GM21390 (cell line): ENCODE results near the gene CCDC192.
"Not testable (repeated sequence)": the region's sequence is repeated elsewhere in the genome, so short reads cannot be mapped to it uniquely, and the experiment has no call there.

Experiments
- ATAC-seq: cut with Tn5 transposase; IDR thresholded peaks from one replicate; pipeline ENCODE4 v1.9.1; 2021; ENCODE audit not compliant: unreplicated experiment

The CCDC192 gene

DNA sequence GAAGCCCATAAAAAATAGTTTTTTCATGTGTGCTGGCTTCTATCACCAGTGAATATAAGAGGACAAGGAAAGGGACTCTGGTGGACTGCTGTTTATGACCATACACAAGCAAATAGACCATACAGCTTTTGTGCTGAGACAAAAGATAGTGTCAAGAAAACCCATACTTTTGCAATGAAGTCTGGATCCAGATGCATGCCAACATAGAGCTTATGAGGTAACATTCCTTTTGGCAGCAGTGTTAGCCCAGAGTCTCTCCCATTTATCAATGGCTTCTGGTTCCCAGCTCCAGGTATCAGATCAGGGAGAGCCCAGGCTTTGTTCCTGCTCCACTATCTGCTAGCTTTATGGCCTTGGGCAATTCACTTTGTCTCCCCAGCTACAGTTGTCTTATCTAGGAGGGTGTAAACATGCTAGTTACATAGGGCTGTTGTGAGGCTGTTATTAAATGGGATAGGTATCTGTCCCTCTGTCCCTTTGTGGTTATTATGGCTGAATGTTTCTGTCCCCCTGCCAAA lies 55.6 kb downstream of the CCDC192 start:
- no peak for ATAC-seq

DNA sequence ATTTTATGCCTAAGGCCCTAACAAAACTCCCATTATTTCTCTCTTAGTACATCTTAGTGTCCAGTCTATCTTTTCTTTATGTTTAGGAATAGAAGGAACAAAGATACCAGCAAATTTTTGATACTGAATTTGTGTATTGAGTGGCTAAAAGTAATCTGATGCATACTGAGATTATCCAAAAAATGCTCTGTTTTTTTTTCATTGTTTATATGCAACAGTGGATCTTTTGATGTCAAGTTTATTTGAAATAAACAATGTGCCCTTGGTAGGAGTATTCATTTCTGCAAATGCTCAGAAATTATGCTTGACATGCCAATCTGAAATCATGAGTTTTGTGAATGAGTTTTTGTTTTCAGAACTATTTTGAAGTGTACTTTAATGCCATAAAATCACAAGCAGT lies 58.7 kb downstream of the CCDC192 start:
- ATAC-seq, result no peak

DNA sequence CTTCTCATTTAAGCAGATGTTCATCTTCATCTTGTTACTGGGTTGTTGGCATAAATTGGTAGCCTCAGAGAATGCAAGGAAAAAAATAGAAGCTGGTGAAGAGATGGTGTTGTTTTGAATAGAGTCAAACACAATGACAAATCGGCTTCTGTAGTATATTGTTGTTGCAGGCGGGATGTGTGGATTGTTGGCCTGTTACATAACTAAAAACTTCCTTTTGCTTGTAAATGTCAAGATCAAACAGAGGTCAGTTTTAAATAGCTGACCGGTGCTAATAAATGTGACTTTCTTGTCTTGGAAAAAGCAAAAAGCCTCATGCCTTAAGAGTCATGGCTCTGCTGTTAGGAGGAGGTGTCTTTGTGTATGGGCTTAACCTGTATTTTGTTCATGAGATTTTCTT lies 59.2 kb downstream of the CCDC192 start:
- ATAC-seq, result no peak

DNA sequence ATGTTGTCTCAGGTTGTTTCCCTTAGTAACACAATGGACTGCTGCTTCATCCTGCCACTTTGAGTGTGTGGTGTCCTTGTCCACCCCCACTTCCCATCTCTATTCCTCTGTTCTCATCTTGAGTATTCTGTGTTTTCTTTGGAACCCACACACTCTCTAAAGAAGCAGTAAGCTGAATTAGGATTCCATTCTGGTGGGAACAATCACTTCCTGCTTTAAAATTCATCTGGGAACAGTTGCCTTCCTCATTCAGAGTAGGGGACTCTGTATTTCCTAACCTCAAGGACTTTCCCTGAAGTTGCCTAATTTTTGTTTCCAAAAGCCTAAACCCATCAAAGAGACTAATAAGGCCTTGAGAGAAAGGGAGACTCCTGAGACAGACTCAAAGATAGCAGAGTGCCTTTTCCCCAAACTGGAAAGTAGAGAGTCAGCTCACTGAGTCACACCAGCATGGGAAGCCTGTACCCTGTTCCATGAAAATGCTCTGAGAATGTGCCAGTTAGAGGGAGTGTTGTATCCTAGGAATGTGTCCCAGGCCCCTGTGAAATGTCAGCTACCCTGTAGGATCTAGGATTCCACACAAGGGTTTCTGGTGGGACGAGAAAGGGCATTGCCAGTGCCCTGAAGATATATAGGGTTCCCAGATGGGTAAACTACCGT lies 63.6 kb downstream of the CCDC192 start:
- no peak for ATAC-seq

DNA sequence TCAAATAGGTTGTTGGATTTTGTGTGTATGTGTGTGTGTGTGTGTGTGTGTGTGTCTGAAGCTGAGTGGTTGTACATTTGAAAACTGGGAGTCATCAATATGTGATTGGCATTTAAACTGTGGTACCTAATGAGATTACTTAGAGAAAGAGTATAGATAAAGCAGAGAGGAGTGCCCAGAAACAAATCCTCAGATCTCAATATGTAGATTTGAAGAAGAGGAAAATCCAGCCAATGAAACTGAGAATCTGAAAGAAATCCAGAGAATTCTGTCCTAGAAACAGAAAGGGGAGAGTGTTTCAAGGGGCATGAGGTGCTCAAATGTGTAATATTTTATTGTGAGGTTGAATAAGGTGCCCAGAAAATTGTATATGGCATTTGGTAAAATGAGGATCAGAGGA lies 66.2 kb downstream of the CCDC192 start:
- no peak for ATAC-seq

- no peak for ATAC-seq
These were observed 67.1 kb downstream of the CCDC192 start for GRCh38 chr5:127770272-127770671.

GRCh38 chr5:127772531-127772930 lies 69.3 kb downstream of the CCDC192 start:
- no peak for ATAC-seq

GRCh38 chr5:127774221-127774620 lies 71.0 kb downstream of the CCDC192 start:
- ATAC-seq, result no peak

DNA sequence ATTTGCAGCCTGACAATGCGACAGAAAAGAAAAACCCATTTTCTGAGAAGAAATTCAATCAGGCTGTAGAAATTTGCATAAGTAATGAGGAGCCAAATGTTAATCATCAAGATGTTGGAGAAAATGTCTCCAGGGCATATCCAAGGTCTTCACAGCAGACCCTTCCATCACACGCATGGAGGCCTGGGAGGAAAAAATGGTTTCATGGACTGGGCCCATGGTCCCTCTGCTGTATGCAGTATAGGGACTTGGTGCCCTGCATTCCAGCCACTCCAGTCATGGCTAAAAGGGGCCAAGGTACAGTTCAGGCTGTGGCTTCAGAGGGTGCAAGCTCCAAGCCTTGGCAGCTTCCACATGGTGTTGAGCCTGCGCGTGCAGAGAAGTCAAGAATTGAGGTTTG lies 73.3 kb downstream of the CCDC192 start:
- ATAC-seq, result no peak

DNA sequence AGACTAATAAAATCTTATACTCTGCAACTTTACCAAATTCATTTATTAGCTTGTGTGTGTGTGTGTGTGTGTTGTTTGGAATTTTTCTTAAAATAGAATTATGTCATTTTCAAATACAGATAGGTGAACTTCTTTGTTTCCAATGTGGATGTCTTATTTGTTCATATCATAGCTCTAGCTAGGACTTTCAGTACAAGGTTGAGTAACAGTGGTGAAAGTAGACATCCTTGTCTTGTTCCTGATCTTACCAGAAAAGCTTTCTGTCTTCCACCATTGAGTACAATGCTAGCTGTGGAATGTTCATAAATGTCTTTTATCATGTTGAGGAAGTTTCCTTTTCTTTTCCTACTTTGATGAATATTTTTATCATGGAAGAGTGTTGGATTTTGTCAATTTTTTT lies 74.8 kb downstream of the CCDC192 start:
- no peak for ATAC-seq

GRCh38 chr5:127782450-127782849 lies 79.3 kb downstream of the CCDC192 start:
- not testable (repeated sequence) for ATAC-seq

- ATAC-seq, result peak; percentile 73
These were observed 82.1 kb downstream of the CCDC192 start for GRCh38 chr5:127785098-127785927.

GRCh38 chr5:127791439-127791838 lies 88.2 kb downstream of the CCDC192 start:
- no peak for ATAC-seq

DNA sequence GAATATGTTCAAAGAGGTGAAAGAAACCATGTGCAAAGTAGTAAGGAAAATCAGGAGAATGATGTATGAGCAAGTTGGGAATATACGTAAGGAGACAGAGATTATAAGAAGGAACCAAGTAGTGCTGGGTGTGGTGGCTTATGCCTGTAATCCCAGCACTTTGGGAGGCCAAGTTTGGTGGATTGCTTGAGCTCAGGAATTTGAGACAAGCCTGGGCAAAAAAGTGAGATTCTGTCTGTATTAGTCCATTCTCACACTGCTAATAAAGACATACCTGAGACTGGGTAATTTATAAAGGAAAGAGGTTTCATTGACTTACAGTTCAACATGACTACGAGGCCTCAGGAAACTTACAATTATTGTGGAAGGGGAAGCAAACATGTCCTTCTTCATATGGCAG lies 88.7 kb downstream of the CCDC192 start:
- ATAC-seq, result not testable (repeated sequence)

DNA sequence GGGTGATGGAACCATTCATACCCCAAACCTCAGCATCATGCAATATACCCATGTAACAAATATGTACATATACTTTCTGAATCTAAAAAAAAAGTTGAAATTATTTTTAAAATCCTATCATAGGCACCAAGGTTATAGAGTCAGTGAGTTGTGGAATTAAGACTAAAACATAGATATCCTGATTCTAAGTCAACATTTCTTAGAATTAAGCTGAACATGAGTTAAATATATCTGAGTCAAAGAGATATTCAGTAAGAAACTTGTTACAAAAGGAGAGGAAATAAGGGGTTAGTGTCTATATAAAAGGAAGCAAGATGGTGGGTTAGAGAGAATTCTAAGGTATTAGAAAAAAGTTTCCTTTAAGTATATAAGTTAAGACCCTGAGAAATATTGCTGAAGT lies 89.9 kb downstream of the CCDC192 start:
- no peak for ATAC-seq

DNA sequence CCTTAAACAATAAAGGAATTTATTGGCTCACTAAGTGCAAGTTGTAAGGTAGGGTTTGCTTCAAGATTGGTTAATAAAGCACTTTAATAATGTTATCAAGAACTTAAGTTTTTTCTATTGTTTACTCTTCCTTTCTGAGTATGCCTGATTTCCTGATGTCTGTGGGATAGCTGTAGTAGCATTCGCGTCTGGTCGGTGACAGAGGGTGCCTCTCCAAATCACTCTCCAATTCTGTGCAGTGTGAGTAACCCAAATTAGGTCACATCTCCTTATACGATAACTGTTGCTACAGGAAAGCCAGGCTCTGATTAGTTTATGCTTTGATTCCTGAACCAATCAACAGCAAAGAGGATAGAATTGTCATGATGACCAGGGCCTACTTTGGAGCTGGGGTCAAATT lies 90.7 kb downstream of the CCDC192 start:
- no peak for ATAC-seq

- no peak for ATAC-seq
These were observed 93.0 kb downstream of the CCDC192 start for GRCh38 chr5:127796211-127796610.

DNA sequence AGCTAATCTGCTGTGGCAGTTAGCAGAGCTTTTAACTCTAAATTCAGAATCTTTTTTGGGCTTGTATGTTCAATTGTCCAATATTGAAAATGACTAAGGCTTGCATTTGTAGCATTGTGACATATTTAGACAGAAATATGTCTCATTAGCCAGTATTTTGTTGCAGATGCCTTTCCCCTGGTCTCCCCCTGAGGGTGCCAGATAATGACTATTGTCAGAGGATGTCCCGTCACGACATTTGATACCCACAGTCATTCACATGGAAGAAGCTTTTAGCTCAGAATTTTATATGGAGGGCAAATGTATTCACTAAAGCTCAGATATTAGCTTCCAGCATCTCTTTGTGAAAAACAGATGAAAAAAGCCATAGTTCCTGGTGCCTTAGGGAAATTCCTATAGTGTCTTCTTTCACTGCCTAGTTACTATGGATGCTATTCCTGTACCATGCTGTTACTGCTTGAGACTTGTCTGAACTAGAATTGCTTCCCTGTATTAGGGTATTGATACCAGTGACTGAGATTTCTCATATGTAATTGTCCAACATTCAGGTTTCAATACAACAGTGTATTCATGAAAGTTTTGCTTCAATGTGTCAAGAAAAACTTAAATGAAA lies 96.2 kb downstream of the CCDC192 start:
- ATAC-seq, result no peak

- no peak for ATAC-seq
These were observed 98.7 kb downstream of the CCDC192 start for GRCh38 chr5:127801751-127802476.

GRCh38 chr5:127802477-127802865 lies 99.3 kb downstream of the CCDC192 start:
- no peak for ATAC-seq

DNA sequence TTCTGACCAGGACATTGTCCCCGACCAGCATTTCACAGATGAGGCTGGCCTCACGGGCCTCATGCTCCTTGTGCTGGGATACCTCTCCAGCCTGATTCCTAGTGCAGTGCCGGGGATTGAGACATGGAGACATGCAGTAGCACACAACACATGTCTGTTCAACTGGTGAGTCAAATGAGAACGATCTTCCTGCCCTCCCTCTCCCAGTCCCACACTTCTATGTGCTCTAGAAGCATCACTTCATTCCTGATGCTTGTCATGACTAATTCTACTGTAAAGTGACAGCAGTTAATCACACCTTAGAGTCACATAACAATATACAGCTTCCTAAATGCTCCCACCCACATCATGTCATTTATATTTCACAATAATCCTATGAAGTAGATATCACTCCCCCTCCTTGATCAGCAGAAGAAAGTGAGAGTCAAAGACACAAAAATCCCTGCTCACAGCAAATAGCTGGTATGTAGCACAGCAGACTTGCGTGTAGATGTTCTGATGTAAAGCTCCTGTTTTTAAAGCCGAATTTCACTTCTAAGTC lies 101.8 kb downstream of the CCDC192 start:
- ATAC-seq, result no peak
